ENCODE results near the gene PSG5. TPM values are rescaled to one million over a fixed set of nuclear protein-coding genes. Genes with fewer than 3 reads are reported as not detected.
"Not testable (repeated sequence)": the region's sequence is repeated elsewhere in the genome, so short reads cannot be mapped to it uniquely, and the experiment has no call there.

Gene PSG5
- total RNA-seq, 1 donor from 2014 or later, result not detected

- DNase-seq (ENCODE audit: low spot score), result no peak
- peaks cover 11% of the 10 kb centered on the region for H3K9me3 ChIP-seq (ENCODE audit: low read depth)
- TF ChIP-seq CTCF (IDR thresholded peaks at IDR 0.05) (no peak), EZH2 (IDR thresholded peaks at IDR 0.05) (no peak), EZH2phosphoT487 (IDR thresholded peaks at IDR 0.05) (no peak)
These were observed 53.6 kb downstream of the PSG5 start for GRCh38 chr19:43132696-43133095.

GRCh38 chr19:43131281-43131842 is 55.0 kb downstream of the PSG5 start:
- not testable (repeated sequence) for H2AFZ ChIP-seq (replicated peaks); H3K4me3 Mint-ChIP-seq; H3K27ac ChIP-seq; H3K4me2 ChIP-seq; H3K4me1 ChIP-seq; H3K36me3 Mint-ChIP-seq; H3K9ac ChIP-seq; H4K20me1 ChIP-seq (ENCODE audit: low read depth); H3F3A ChIP-seq (ENCODE audit: low read depth); H3K79me2 ChIP-seq (ENCODE audit: low read depth); H3K27me3 Mint-ChIP-seq (ENCODE audit: insufficient read depth, low read depth); H3K27ac Mint-ChIP-seq; DNase-seq (ENCODE audit: low spot score); H3K4me1 Mint-ChIP-seq; H3K27me3 ChIP-seq; H3K4me3 ChIP-seq; H3K36me3 ChIP-seq
- peaks cover 29% of the 10 kb centered on the region for H3K9me3 Mint-ChIP-seq
- peaks cover 14% of the 10 kb centered on the region for H3K9me3 ChIP-seq (ENCODE audit: low read depth)

More at GRCh38 chr19:43132696-43133095, 53.6 kb downstream of the PSG5 start:
- Histone ChIP-seq H3K79me2 (ENCODE audit: low read depth) (no peaks in the 10 kb centered on the region), H3K27ac (no peak overlapping the region), H3K36me3 (no peaks in the 10 kb centered on the region), H3K4me1 (no peaks in the 10 kb centered on the region), H4K20me1 (ENCODE audit: low read depth) (no peaks in the 10 kb centered on the region), H3F3A (ENCODE audit: low read depth) (no peaks in the 10 kb centered on the region), H2AFZ (replicated peaks) (no peak overlapping the region), H3K4me3 (no peak overlapping the region), H3K9ac (no peak overlapping the region), H3K27me3 (no peaks in the 10 kb centered on the region), H3K4me2 (no peak overlapping the region)
- no peak overlapping the region for H3K4me3 Mint-ChIP-seq
- H3K27me3 Mint-ChIP-seq (ENCODE audit: insufficient read depth, low read depth), result peaks cover 2% of the 10 kb centered on the region
- H3K36me3 Mint-ChIP-seq, result no peaks in the 10 kb centered on the region
- peaks cover 21% of the 10 kb centered on the region for H3K9me3 Mint-ChIP-seq
- no peaks in the 10 kb centered on the region for H3K4me1 Mint-ChIP-seq
- H3K27ac Mint-ChIP-seq, result no peak overlapping the region

GRCh38 chr19:43129197-43129596 is 57.1 kb downstream of the PSG5 start:
- not testable (repeated sequence) for H3K27ac Mint-ChIP-seq; H3K36me3 ChIP-seq; H3K4me3 ChIP-seq; H3K27me3 ChIP-seq; H2AFZ ChIP-seq (replicated peaks); H4K20me1 ChIP-seq (ENCODE audit: low read depth); H3K9ac ChIP-seq; H3K27me3 Mint-ChIP-seq (ENCODE audit: insufficient read depth, low read depth); H3K79me2 ChIP-seq (ENCODE audit: low read depth); H3K4me1 Mint-ChIP-seq; H3K4me3 Mint-ChIP-seq; H3K9me3 ChIP-seq (ENCODE audit: low read depth); H3K36me3 Mint-ChIP-seq; DNase-seq (ENCODE audit: low spot score); H3K27ac ChIP-seq; H3F3A ChIP-seq (ENCODE audit: low read depth); H3K4me1 ChIP-seq; H3K4me2 ChIP-seq
- H3K9me3 Mint-ChIP-seq, result peaks cover 38% of the 10 kb centered on the region

GRCh38 chr19:43127336-43127735 is 59.0 kb downstream of the PSG5 start:
- not testable (repeated sequence) for H3K4me2 ChIP-seq; H3K27me3 ChIP-seq; H3K4me1 ChIP-seq; H3K4me3 Mint-ChIP-seq; H3K36me3 Mint-ChIP-seq; H3K9me3 ChIP-seq (ENCODE audit: low read depth); H3K9ac ChIP-seq; H3F3A ChIP-seq (ENCODE audit: low read depth); DNase-seq (ENCODE audit: low spot score); H3K27ac Mint-ChIP-seq; H3K27ac ChIP-seq; H3K27me3 Mint-ChIP-seq (ENCODE audit: insufficient read depth, low read depth); H3K4me3 ChIP-seq; H3K4me1 Mint-ChIP-seq; H3K79me2 ChIP-seq (ENCODE audit: low read depth); H4K20me1 ChIP-seq (ENCODE audit: low read depth); H3K36me3 ChIP-seq; H2AFZ ChIP-seq (replicated peaks)
- H3K9me3 Mint-ChIP-seq, result peaks cover 36% of the 10 kb centered on the region

GRCh38 chr19:43126720-43127119 is 59.6 kb downstream of the PSG5 start:
- no peaks in the 10 kb centered on the region for H3F3A ChIP-seq (ENCODE audit: low read depth)
- Mint-ChIP-seq H3K27me3 (ENCODE audit: insufficient read depth, low read depth) (peaks cover 7% of the 10 kb centered on the region), H3K4me3 (no peak overlapping the region), H3K4me1 (no peaks in the 10 kb centered on the region), H3K27ac (no peak overlapping the region), H3K36me3 (no peaks in the 10 kb centered on the region), H3K9me3 (peaks cover 38% of the 10 kb centered on the region)
- H3K79me2 ChIP-seq (ENCODE audit: low read depth), result no peaks in the 10 kb centered on the region
- H4K20me1 ChIP-seq (ENCODE audit: low read depth), result no peaks in the 10 kb centered on the region
- no peak for DNase-seq (ENCODE audit: low spot score)
- H3K9ac ChIP-seq, result no peak overlapping the region
- no peak overlapping the region for H2AFZ ChIP-seq (replicated peaks)
- H3K27me3 ChIP-seq, result no peaks in the 10 kb centered on the region
- no peak overlapping the region for H3K27ac ChIP-seq
- H3K4me1 ChIP-seq, result no peaks in the 10 kb centered on the region
- no peak overlapping the region for H3K4me3 ChIP-seq
- no peak overlapping the region for H3K4me2 ChIP-seq
- H3K36me3 ChIP-seq, result no peaks in the 10 kb centered on the region
- peaks cover 10% of the 10 kb centered on the region for H3K9me3 ChIP-seq (ENCODE audit: low read depth)
- no peak for TF ChIP-seq EZH2 (IDR thresholded peaks at IDR 0.05)
- TF ChIP-seq CTCF (IDR thresholded peaks at IDR 0.05), result no peak
- TF ChIP-seq EZH2phosphoT487 (IDR thresholded peaks at IDR 0.05), result no peak

Measured in neural progenitor cell (in vitro differentiated cells).